GM12864 (cell line): ENCODE measurements around the gene LPP.

Source experiments
- DNase-seq: peaks from one replicate; pipeline ENCODE4 v3.0.0-alpha.2; 2011; ENCODE audit warnings: low read depth
- H3K4me3 ChIP-seq: 2 replicates; pipeline ENCODE4 v1.5.1; 2011; ENCODE audit warnings: mild to moderate bottlenecking, low read depth, low read length, control low read depth
- CTCF ChIP-seq: IDR thresholded peaks from 2 replicates; pipeline ENCODE4 v1.5.1; 2011; ENCODE audit warnings: low read depth, mild to moderate bottlenecking, moderate library complexity, low read length, control low read depth, inconsistent platforms; ENCODE audit errors: missing control alignments

The LPP gene

GRCh38 chr3:188348435-188349244 lies 194.7 kb downstream of the LPP start:
- TF ChIP-seq CTCF: no peak
- H3K4me3 ChIP-seq: no peak overlapping the region
- no peak for DNase-seq

GRCh38 chr3:188349351-188349901 lies 195.5 kb downstream of the LPP start:
- no peak overlapping the region for H3K4me3 ChIP-seq
- no peak for TF ChIP-seq CTCF
- DNase-seq: no peak

GRCh38 chr3:188349933-188350332 lies 196.0 kb downstream of the LPP start:
- no peak overlapping the region for H3K4me3 ChIP-seq
- no peak for DNase-seq
- TF ChIP-seq CTCF: no peak

GRCh38 chr3:188350961-188351360 lies 197.0 kb downstream of the LPP start:
- no peak overlapping the region for H3K4me3 ChIP-seq
- no peak for DNase-seq
- no peak for TF ChIP-seq CTCF

- no peak for TF ChIP-seq CTCF
- no peak overlapping the region for H3K4me3 ChIP-seq
- DNase-seq: no peak
Observed at GRCh38 chr3:188351648-188352047, 197.7 kb downstream of the LPP start.

- no peak overlapping the region for H3K4me3 ChIP-seq
- TF ChIP-seq CTCF: no peak
- DNase-seq: no peak
Observed at GRCh38 chr3:188352196-188352927, 198.4 kb downstream of the LPP start.
